ENCODE measurements around the gene POLN.

DNA sequence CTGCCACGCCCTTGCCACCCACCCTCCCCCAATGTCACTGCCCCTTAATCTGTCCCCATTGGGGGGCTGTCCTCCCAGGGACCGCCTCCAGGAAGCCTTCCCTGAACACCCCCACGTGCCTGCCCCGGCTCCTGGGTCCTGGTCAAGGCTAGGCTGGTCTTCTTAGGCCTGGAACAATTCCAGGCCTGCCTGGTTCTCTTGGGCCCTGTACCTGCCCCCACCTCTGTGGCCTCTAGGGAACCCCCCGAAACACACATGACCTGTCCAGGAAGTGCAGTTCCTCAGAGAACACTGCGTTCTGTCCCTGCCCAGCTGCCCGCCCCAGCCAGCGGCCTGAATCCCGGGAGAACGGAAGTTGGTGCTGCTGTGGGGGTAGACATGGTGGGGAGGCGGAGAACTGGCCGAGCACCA lies 14.9 kb upstream of the POLN start:
- no peak for TF ChIP-seq CTCF (IDR thresholded peaks at IDR 0.05)
- no peak for TF ChIP-seq POLR2A (IDR thresholded peaks at IDR 0.05)
